Activated CD8-positive, alpha-beta T cell treated with anti-CD3 and anti-CD28 coated beads for 36 hours (primary cell): ENCODE measurements around the gene MYBPC1. TPM values are rescaled to one million over a fixed set of nuclear protein-coding genes. Genes with fewer than 3 reads are reported as not detected.

ENCODE experiments used
- ATAC-seq: fragments of 200-7000 bp; cut with Tn5 transposase; one replicate; pipeline ENCODE4 v1.10.0; 2021; ENCODE audit warnings: mild to moderate bottlenecking, moderate library complexity
- CTCF ChIA-PET: fragments of 350-600 bp; sonication (Branson Sonifier 250); formaldehyde crosslinking; loops from one replicate; lab custom pipeline; 2021; ENCODE audit warnings: antibody characterized with exemption; lab: Charles Lee
- POLR2A ChIA-PET: fragments of 350-600 bp; sonication (Branson Sonifier 250); formaldehyde crosslinking; loops from one replicate; lab custom pipeline; 2021; ENCODE audit warnings: antibody characterized with exemption; lab: Charles Lee
- DNase-seq: peaks from one replicate; pipeline ENCODE4 v3.0.0-alpha.2; 2020
- H3K27ac Mint-ChIP-seq: one replicate; pipeline ENCODE4 v1.8.0; 2021; ENCODE audit warnings: mild to moderate bottlenecking, mixed read lengths
- H3K27me3 Mint-ChIP-seq: one replicate; pipeline ENCODE4 v1.8.0; 2021; ENCODE audit warnings: mixed read lengths
- H3K36me3 Mint-ChIP-seq: one replicate; pipeline ENCODE4 v1.8.0; 2021; ENCODE audit warnings: low read depth, mixed read lengths
- H3K4me1 Mint-ChIP-seq: one replicate; pipeline ENCODE4 v1.8.0; 2021; ENCODE audit warnings: low read depth, mixed read lengths
- H3K4me3 Mint-ChIP-seq: one replicate; pipeline ENCODE4 v1.8.0; 2021; ENCODE audit warnings: mild to moderate bottlenecking, moderate library complexity, mixed read lengths
- H3K9me3 Mint-ChIP-seq: one replicate; pipeline ENCODE4 v1.8.0; 2021; ENCODE audit warnings: mixed read lengths
- intact Hi-C: fragments of 100-400 bp; cut with micrococcal nuclease; formaldehyde crosslinking; loops from one replicate; pipeline ENCODE4 v1.10.0; 2022
- total RNA-seq, 2 experiments: library from RNA; stranded (reverse); gene quantifications; one replicate each; pipeline ENCODE4 v1.2.3, GENCODE V29; 2021
- TF ChIP-seq, protein P1 (sequence below): fragments of 200-600 bp; IDR thresholded peaks from one replicate; pipeline ENCODE4 v1.8.0; 2022; ENCODE audit warnings: antibody characterized with exemption, mild to moderate bottlenecking

Gene MYBPC1
- total RNA-seq, 2 experiments from 2014 or later = not detected

DNA sequence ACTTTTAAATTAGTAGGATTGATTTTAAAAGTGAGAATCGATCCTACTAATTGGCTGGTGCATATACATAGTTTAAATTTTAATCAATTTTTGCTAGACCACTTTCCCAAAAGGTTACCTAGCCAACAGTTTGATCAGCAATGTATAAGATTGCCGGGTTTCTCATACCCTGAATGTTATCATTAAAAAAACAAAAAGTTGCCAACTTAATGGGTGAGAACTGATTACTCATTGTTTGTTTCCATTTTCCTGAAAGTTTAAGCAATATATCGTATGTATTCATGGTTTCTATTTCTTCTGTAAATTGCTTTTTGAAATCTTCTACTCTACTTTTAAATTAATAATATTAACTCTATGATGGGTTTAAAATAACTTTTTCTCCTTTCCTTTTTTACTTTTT is 4.4 kb upstream of the MYBPC1 start:
- TF ChIP-seq, protein P1, sequence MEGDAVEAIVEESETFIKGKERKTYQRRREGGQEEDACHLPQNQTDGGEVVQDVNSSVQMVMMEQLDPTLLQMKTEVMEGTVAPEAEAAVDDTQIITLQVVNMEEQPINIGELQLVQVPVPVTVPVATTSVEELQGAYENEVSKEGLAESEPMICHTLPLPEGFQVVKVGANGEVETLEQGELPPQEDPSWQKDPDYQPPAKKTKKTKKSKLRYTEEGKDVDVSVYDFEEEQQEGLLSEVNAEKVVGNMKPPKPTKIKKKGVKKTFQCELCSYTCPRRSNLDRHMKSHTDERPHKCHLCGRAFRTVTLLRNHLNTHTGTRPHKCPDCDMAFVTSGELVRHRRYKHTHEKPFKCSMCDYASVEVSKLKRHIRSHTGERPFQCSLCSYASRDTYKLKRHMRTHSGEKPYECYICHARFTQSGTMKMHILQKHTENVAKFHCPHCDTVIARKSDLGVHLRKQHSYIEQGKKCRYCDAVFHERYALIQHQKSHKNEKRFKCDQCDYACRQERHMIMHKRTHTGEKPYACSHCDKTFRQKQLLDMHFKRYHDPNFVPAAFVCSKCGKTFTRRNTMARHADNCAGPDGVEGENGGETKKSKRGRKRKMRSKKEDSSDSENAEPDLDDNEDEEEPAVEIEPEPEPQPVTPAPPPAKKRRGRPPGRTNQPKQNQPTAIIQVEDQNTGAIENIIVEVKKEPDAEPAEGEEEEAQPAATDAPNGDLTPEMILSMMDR = no peak
- ChIA-PET POLR2A (no interaction called here), CTCF (no interaction called here)
- no peak overlapping the region for H3K27ac Mint-ChIP-seq
- ATAC-seq (no peak), DNase-seq (no peak)
- no peaks in the 10 kb centered on the region for H3K4me1 Mint-ChIP-seq
- H3K36me3 Mint-ChIP-seq = no peaks in the 10 kb centered on the region
- no peak overlapping the region for H3K4me3 Mint-ChIP-seq
- intact Hi-C loops = no loop called here
- H3K27me3 Mint-ChIP-seq = peaks cover 9% of the 10 kb centered on the region
- no peaks in the 10 kb centered on the region for H3K9me3 Mint-ChIP-seq

DNA sequence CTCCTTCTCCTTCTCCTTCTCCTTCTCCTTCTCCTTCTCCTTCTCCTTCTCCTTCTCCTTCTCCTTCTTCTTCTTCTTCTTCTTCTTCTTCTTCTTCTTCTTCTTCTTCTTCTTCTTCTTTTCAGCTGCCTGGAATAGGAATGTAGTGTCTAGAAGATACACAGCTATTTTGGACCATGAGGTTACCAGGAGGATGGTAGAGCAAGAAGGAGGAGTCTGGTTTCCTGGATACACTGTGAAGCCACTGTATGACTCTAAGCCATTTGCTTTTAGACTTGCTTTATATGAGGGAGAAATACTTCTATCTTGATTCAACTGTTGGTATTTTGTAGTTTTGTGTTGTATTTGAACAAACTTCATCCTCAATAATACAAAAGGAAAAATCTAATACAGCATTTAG is 3.0 kb upstream of the MYBPC1 start:
- Mint-ChIP-seq H3K27me3 (peaks cover 9% of the 10 kb centered on the region), H3K4me3 (no peak overlapping the region), H3K9me3 (no peaks in the 10 kb centered on the region), H3K4me1 (no peaks in the 10 kb centered on the region), H3K36me3 (no peaks in the 10 kb centered on the region), H3K27ac (no peak overlapping the region)
- no peak for DNase-seq
- POLR2A ChIA-PET = no interaction called here
- TF ChIP-seq, protein P1 = no peak
- CTCF ChIA-PET = no interaction called here
- ATAC-seq = no peak
- intact Hi-C loops = no loop called here

DNA sequence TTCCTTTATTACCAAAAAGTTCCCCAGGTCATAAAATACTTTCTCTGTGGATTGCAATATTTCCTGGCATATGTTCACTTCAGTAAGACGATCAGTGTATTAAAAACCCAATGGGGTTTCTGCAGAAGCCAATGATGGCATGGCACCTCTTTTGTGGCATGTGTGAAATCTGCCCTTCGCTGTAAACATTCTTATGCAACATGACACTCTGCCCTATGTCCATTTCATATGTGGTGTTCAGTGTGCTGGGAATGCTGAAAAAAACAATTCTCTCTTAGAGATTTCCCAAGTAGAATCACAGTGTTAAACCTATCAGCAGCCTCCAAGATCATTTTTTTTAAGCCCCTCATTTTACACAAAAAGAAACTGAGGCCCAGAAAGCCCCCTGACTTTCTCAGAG is 2.3 kb upstream of the MYBPC1 start:
- POLR2A ChIA-PET = no interaction called here
- Mint-ChIP-seq H3K27me3 (peaks cover 8% of the 10 kb centered on the region), H3K27ac (no peak overlapping the region), H3K9me3 (no peaks in the 10 kb centered on the region), H3K36me3 (no peaks in the 10 kb centered on the region), H3K4me3 (no peak overlapping the region), H3K4me1 (no peaks in the 10 kb centered on the region)
- DNase-seq (no peak), ATAC-seq (no peak)
- CTCF ChIA-PET = no interaction called here
- intact Hi-C loops = no loop called here
- TF ChIP-seq, protein P1 = no peak

- intact Hi-C loops = no loop called here
- no peak for ATAC-seq
- no peak overlapping the region for H3K4me3 Mint-ChIP-seq
- no peak overlapping the region for H3K27ac Mint-ChIP-seq
- POLR2A ChIA-PET = no interaction called here
- no peaks in the 10 kb centered on the region for H3K4me1 Mint-ChIP-seq
- H3K27me3 Mint-ChIP-seq = peaks cover 5% of the 10 kb centered on the region
- TF ChIP-seq, protein P1 = no peak
- no peaks in the 10 kb centered on the region for H3K9me3 Mint-ChIP-seq
- CTCF ChIA-PET = no interaction called here
- no peak for DNase-seq
- H3K36me3 Mint-ChIP-seq = no peaks in the 10 kb centered on the region
These were observed 1.9 kb upstream of the MYBPC1 start for GRCh38 chr12:101592921-101593320.

- Mint-ChIP-seq H3K36me3 (no peaks in the 10 kb centered on the region), H3K4me3 (no peak overlapping the region), H3K27me3 (peaks cover 1% of the 10 kb centered on the region), H3K4me1 (no peaks in the 10 kb centered on the region), H3K9me3 (no peaks in the 10 kb centered on the region), H3K27ac (no peak overlapping the region)
- intact Hi-C loops = no loop called here
- TF ChIP-seq, protein P1 = no peak
- DNase-seq (no peak), ATAC-seq (no peak)
- CTCF ChIA-PET = interaction anchor here (1.2 kb wide), 1 partner anchor 10 kb away, joined by 3 read pairs; no protein-coding TSS in a partner anchor
- POLR2A ChIA-PET = no interaction called here
These were observed 1.4 kb downstream of the MYBPC1 start for GRCh38 chr12:101596172-101596571.
